Upper lobe of right lung (tissue), 1 donor: Measurements from ENCODE around the gene SIK3. TPM values are rescaled to one million over a fixed set of nuclear protein-coding genes. Genes with fewer than 3 reads are reported as not detected.

Source experiments
- ATAC-seq: fragments of 200-7000 bp; cut with Tn5 transposase; one replicate; pipeline ENCODE4 v1.9.1; 2020; ENCODE audit warnings: mild to moderate bottlenecking, moderate library complexity
- DNase-seq: peaks from one replicate; pipeline ENCODE4 v3.0.0-alpha.2; 2020
- H3K27ac ChIP-seq: fragments of 200-600 bp; one replicate; pipeline ENCODE4 v1.8.0; 2022
- H3K27me3 ChIP-seq: fragments of 200-600 bp; one replicate; pipeline ENCODE4 v1.8.0; 2022; ENCODE audit warnings: mild to moderate bottlenecking
- H3K36me3 ChIP-seq: fragments of 200-600 bp; one replicate; pipeline ENCODE4 v1.8.0; 2022
- H3K4me1 ChIP-seq: fragments of 200-600 bp; one replicate; pipeline ENCODE4 v1.8.0; 2022
- H3K4me3 ChIP-seq: fragments of 200-600 bp; one replicate; pipeline ENCODE4 v1.8.0; 2022; ENCODE audit warnings: mild to moderate bottlenecking
- H3K9me3 ChIP-seq: fragments of 200-600 bp; one replicate; pipeline ENCODE4 v1.8.0; 2022
- intact Hi-C: fragments of 100-400 bp; cut with DNase I; formaldehyde crosslinking; loops from one replicate; pipeline ENCODE4 v1.11.0; 2022
- total RNA-seq: library from RNA; stranded (reverse); fragmentation: NEBNext Ultra II Directional; extraction: Animal tissue kit (Norgen Biotek cat#: 25700); gene quantifications from one replicate; pipeline ENCODE4 v1.2.1, GENCODE V29; 2021
- TF ChIP-seq, protein P1 (sequence below): fragments of 200-600 bp; IDR thresholded peaks from one replicate; pipeline ENCODE4 v1.8.0; 2022; ENCODE audit warnings: antibody characterized with exemption
- donor health status: DM: no; HTN: yes; CAD: no; lungs with severe emphysema.

SIK3 gene
- total RNA-seq, 1 donor from 2014 or later, result 37.1 TPM

DNA sequence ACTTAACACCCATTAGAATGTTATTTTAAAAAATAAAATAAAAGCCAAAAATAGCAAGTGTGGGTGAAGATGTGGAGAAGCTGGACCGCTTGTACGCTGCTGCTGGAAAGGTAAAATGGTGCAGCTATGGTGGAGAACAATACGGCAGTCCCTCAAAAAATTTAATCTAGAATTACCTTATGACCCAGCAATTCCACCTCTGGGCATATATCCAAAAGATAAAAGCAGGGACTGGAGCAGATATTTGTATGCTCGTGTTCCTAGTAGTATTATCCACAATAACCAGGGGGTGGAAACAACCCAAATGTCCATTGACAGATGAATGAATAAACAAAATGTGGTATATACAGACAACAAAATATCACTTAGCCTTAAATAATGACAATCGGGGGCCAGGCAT, 300.4 kb downstream of the SIK3 start:
- Histone ChIP-seq H3K9me3 (no peaks in the 10 kb centered on the region), H3K27me3 (no peaks in the 10 kb centered on the region), H3K36me3 (no peaks in the 10 kb centered on the region), H3K27ac (no peak overlapping the region), H3K4me3 (no peak overlapping the region), H3K4me1 (no peaks in the 10 kb centered on the region)
- ATAC-seq (no peak), DNase-seq (no peak)
- TF ChIP-seq, protein P1, sequence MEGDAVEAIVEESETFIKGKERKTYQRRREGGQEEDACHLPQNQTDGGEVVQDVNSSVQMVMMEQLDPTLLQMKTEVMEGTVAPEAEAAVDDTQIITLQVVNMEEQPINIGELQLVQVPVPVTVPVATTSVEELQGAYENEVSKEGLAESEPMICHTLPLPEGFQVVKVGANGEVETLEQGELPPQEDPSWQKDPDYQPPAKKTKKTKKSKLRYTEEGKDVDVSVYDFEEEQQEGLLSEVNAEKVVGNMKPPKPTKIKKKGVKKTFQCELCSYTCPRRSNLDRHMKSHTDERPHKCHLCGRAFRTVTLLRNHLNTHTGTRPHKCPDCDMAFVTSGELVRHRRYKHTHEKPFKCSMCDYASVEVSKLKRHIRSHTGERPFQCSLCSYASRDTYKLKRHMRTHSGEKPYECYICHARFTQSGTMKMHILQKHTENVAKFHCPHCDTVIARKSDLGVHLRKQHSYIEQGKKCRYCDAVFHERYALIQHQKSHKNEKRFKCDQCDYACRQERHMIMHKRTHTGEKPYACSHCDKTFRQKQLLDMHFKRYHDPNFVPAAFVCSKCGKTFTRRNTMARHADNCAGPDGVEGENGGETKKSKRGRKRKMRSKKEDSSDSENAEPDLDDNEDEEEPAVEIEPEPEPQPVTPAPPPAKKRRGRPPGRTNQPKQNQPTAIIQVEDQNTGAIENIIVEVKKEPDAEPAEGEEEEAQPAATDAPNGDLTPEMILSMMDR, result no peak
- intact Hi-C loops, result no loop called here

DNA sequence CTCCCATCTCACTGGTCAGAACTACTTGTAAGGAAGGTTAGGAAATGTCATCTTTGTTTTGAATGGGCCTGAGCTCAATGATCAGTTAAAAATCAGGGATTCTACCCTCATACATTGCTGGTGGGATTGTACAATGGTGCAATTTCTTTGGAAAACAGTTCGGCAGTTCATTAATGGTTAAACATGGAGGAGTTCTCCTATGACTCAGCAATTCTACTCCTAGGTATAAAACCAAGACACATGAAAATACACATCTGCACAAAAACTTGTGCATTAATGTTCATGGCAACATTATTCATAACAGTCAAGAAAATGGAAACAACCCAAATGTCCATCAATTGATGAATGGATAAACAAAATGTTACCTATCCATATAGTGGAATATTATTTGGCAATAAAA, 301.7 kb downstream of the SIK3 start:
- peaks cover 3% of the 10 kb centered on the region for H3K4me1 ChIP-seq
- ATAC-seq (no peak), DNase-seq (no peak)
- no peaks in the 10 kb centered on the region for H3K27me3 ChIP-seq
- no peak overlapping the region for H3K4me3 ChIP-seq
- no peaks in the 10 kb centered on the region for H3K36me3 ChIP-seq
- intact Hi-C loops, result no loop called here
- TF ChIP-seq, protein P1, result no peak
- H3K27ac ChIP-seq, result no peak overlapping the region
- no peaks in the 10 kb centered on the region for H3K9me3 ChIP-seq

DNA sequence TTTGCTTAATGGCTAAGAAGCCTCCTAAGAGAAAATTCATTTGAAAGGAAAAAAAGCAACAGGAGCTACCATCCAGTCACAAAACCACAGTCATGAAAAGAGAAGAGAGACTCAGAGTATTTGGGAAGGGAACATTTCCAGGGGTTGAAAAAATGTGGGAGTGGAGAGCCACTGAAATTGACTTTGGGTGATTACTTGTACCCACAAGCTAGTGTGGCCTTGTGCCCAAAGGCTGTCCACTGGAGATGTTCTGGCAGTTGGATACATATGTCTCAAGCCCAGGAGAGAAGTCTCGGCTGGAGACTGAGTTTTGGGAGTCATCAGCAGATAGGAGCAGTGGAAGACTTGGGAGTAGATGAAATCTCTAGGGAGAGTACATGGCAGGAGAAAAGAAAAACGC, 303.4 kb downstream of the SIK3 start:
- Histone ChIP-seq H3K27ac (no peak overlapping the region), H3K9me3 (no peaks in the 10 kb centered on the region), H3K4me1 (peaks cover 10% of the 10 kb centered on the region), H3K27me3 (no peaks in the 10 kb centered on the region), H3K36me3 (no peaks in the 10 kb centered on the region), H3K4me3 (no peak overlapping the region)
- TF ChIP-seq, protein P1, result no peak
- ATAC-seq (no peak), DNase-seq (no peak)
- intact Hi-C loops, result no loop called here

DNA sequence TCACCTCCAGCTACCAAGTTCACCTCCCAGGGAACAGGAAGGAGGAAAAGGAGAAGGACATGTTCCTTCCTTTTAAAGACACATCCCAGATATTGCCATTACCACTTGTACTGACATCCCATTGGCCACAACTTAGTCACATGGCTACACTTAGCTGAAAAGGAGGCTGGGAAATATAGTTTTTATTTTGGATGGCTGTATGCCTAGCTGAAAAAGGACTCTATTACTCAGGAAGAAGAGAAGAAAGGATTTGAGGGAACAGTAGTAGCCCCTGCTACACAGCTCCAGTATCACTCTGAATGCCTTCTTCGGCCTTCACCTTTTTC, 304.5 kb downstream of the SIK3 start:
- Histone ChIP-seq H3K4me3 (no peak overlapping the region), H3K4me1 (peaks cover 10% of the 10 kb centered on the region), H3K27ac (no peak overlapping the region), H3K9me3 (no peaks in the 10 kb centered on the region), H3K27me3 (no peaks in the 10 kb centered on the region), H3K36me3 (no peaks in the 10 kb centered on the region)
- ATAC-seq, result peak; percentile 14
- intact Hi-C loops, result no loop called here
- no peak for DNase-seq
- TF ChIP-seq, protein P1, result no peak

Other genes with a start within 250 kb of the SIK3 start
- 86.9 TPM for gene PAFAH1B2, start 45.9 kb upstream of the SIK3 start, total RNA-seq
- gene SIDT2, start 80.3 kb upstream of the SIK3 start, total RNA-seq, result 107 TPM
- 465 TPM for gene TAGLN, start 100.9 kb upstream of the SIK3 start, total RNA-seq
- 57.8 TPM for gene PCSK7, start 133.6 kb upstream of the SIK3 start, total RNA-seq
- 27.1 TPM for gene RNF214, start 134.2 kb upstream of the SIK3 start, total RNA-seq
- 8.2 TPM for gene BACE1-AS, start 192.9 kb upstream of the SIK3 start, total RNA-seq
- gene BACE1, start 217.8 kb upstream of the SIK3 start, total RNA-seq, result 28.9 TPM
- 25.2 TPM for gene CEP164, start 229.4 kb upstream of the SIK3 start, total RNA-seq